B cell (primary cell): ENCODE measurements around the gene PSMD6. TPM values are rescaled to one million over a fixed set of nuclear protein-coding genes. Genes with fewer than 3 reads are reported as not detected.

Experiments used
- ATAC-seq: fragments of 200-7000 bp; cut with Tn5 transposase; one replicate; pipeline ENCODE4 v1.10.0; 2021; ENCODE audit warnings: low read depth, mild to moderate bottlenecking, moderate number of reproducible peaks, moderate library complexity
- CTCF ChIA-PET: fragments of 350-600 bp; sonication (Branson Sonifier 250); formaldehyde crosslinking; loops from one replicate; lab custom pipeline; 2021; ENCODE audit warnings: antibody characterized with exemption, inconsistent platforms; lab: Charles Lee
- POLR2A ChIA-PET: fragments of 350-600 bp; sonication (Branson Sonifier 250); formaldehyde crosslinking; loops from one replicate; lab custom pipeline; 2021; ENCODE audit warnings: antibody characterized with exemption; lab: Charles Lee
- DNase-seq: peaks from one replicate; pipeline ENCODE4 v3.0.0; 2013
- H2AFZ ChIP-seq: 2 replicates; pipeline ENCODE4 v1.6.1; 2012; ENCODE audit warnings: mild to moderate bottlenecking, low read depth, low read length; ENCODE audit not compliant: insufficient read depth, poor library complexity, severe bottlenecking
- H3K27ac ChIP-seq, 2 donors: 1 replicate in 1 of 2; 2 replicates in 1 of 2; pipeline ENCODE4 v1.5.1; 2012 to 2013; ENCODE audit warnings: low read length in 2 of 2, mild to moderate bottlenecking in 2 of 2, moderate library complexity in 1 of 2
- H3K27me3 ChIP-seq, 4 experiments: fragments of 200-600 bp in 1 of 4; sonication (generic) in 1 of 4; replicated peaks in 1 of 4; 1 replicate in 2 of 4; 2 replicates in 2 of 4; pipeline versions ENCODE4 v1.6.1 to v1.7.0; 2013 to 2016; ENCODE audit warnings: low read length in 3 of 4, mild to moderate bottlenecking in 2 of 4, mixed read lengths in 1 of 4, moderate library complexity in 1 of 4; ENCODE audit not compliant: insufficient read depth in 4 of 4, control insufficient read depth in 3 of 4; ENCODE audit errors: control extremely low read depth in 1 of 4
- H3K36me3 ChIP-seq, 2 experiments: replicated peaks in 1 of 2; 1 replicate in 1 of 2; 2 replicates in 1 of 2; pipeline versions ENCODE4 v1.6.1 to v1.7.1; 2013; ENCODE audit warnings: low read length in 1 of 2; ENCODE audit not compliant: insufficient read depth in 2 of 2, control insufficient read depth in 1 of 2; ENCODE audit errors: control extremely low read depth in 1 of 2, extremely low read depth in 1 of 2
- H3K4me1 ChIP-seq, 2 donors: fragments of 200-600 bp in 1 of 2; sonication (generic) in 1 of 2; 1 replicate in 1 of 2; 2 replicates in 1 of 2; pipeline versions ENCODE4 v1.5.1 to v1.6.1; 2013 to 2017; ENCODE audit warnings: low read length in 2 of 2; ENCODE audit not compliant: control insufficient read depth in 2 of 2, insufficient read depth in 2 of 2
- H3K4me2 ChIP-seq: replicated peaks from 2 replicates; pipeline ENCODE3; 2012; ENCODE audit warnings: mild to moderate bottlenecking, low read depth, low read length; ENCODE audit not compliant: poor library complexity, severe bottlenecking
- H3K4me3 ChIP-seq, 5 experiments: fragments of 200-600 bp in 1 of 5; sonication (generic) in 1 of 5; 1 replicate in 3 of 5; 2 replicates in 2 of 5; pipeline versions ENCODE4 v1.5.1 to v1.7.0; 2011 to 2016; ENCODE audit warnings: low read length in 4 of 5, mild to moderate bottlenecking in 4 of 5, low read depth in 2 of 5, control low read depth in 1 of 5, moderate library complexity in 1 of 5; ENCODE audit not compliant: insufficient read depth in 1 of 5; ENCODE audit errors: control extremely low read depth in 1 of 5, extremely low read depth in 1 of 5
- H3K79me2 ChIP-seq: fragments of 200-600 bp; sonication (generic); one replicate; pipeline ENCODE4 v1.6.0; 2016; ENCODE audit warnings: low read length; ENCODE audit not compliant: control insufficient read depth, insufficient read depth
- H3K9ac ChIP-seq: fragments of 200-600 bp; sonication (generic); 2 replicates; pipeline ENCODE4 v1.6.1; 2017; ENCODE audit warnings: mild to moderate bottlenecking, low read length, moderate library complexity
- H3K9me3 ChIP-seq, 3 donors: one replicate each; pipeline versions ENCODE4 v1.6.1 to v1.7.1; 2013; ENCODE audit warnings: low read length in 2 of 3; ENCODE audit not compliant: control insufficient read depth in 2 of 3, insufficient read depth in 1 of 3; ENCODE audit errors: control extremely low read depth in 1 of 3
- H4K20me1 ChIP-seq: 2 replicates; pipeline ENCODE4 v1.6.0; 2012; ENCODE audit warnings: mild to moderate bottlenecking, low read length; ENCODE audit not compliant: insufficient read depth, control insufficient read depth, poor library complexity, severe bottlenecking
- H3K27ac Mint-ChIP-seq: one replicate; pipeline ENCODE4 v1.8.0; 2021; ENCODE audit warnings: mixed read lengths
- H3K27me3 Mint-ChIP-seq: one replicate; pipeline ENCODE4 v1.8.0; 2021; ENCODE audit warnings: mixed read lengths
- H3K4me1 Mint-ChIP-seq: one replicate; pipeline ENCODE4 v1.8.0; 2021; ENCODE audit warnings: mixed read lengths
- H3K4me3 Mint-ChIP-seq: one replicate; pipeline ENCODE4 v1.8.0; 2021; ENCODE audit warnings: mixed read lengths
- H3K9me3 Mint-ChIP-seq: one replicate; pipeline ENCODE4 v1.8.0; 2022; ENCODE audit warnings: mixed read lengths; ENCODE audit not compliant: insufficient read depth
- EZH2 ChIP-seq: IDR thresholded peaks from 2 replicates; pipeline ENCODE4 v1.6.1; 2012; ENCODE audit warnings: borderline replicate concordance, low read depth, mild to moderate bottlenecking, moderate library complexity, low read length; ENCODE audit not compliant: insufficient read depth, poor library complexity, severe bottlenecking
- WGBS: methylation state at CpG from one replicate; pipeline ENCODE4 v1.1.5; 2013; ENCODE audit warnings: missing lambda C conversion rate; ENCODE audit not compliant: insufficient coverage; 5-methylcytosine and 5-hydroxymethylcytosine counted together
- intact Hi-C: fragments of 100-400 bp; cut with micrococcal nuclease; formaldehyde crosslinking; loops from one replicate; pipeline ENCODE4 v1.10.0; 2022
- polyA minus RNA-seq: library from RNA; depleted of rRNA, polyadenylated mRNA; stranded (reverse); fragments of >200 nt; gene quantifications from 2 replicates; pipeline ENCODE4 v1.2.3, GENCODE V29; 2012
- polyA plus RNA-seq: library from polyadenylated mRNA; depleted of rRNA; stranded (reverse); fragments of >200 nt; gene quantifications from 2 replicates; pipeline ENCODE4 v1.2.3, GENCODE V29; 2012
- total RNA-seq, 2 donors: library from RNA; stranded (reverse); fragments of 120-200 nt in 1 of 2; gene quantifications; 1 replicate in 1 of 2; 2 replicates in 1 of 2; pipeline versions ENCODE4 v1.2.3 to v1.2.4, GENCODE V29; 2013 to 2022
- TF ChIP-seq, protein P1 (sequence below): fragments of 200-600 bp; IDR thresholded peaks from one replicate; pipeline ENCODE4 v1.8.0; 2022; ENCODE audit warnings: antibody characterized with exemption, mild to moderate bottlenecking

PSMD6 gene
- 63.4 and 64.7 TPM in 2 replicates for total RNA-seq
- 65.0 TPM for total RNA-seq (2013)
- 34.7 and 66.9 TPM in 2 replicates for polyA plus RNA-seq
- 40.7 and 46.2 TPM in 2 replicates for polyA minus RNA-seq

DNA sequence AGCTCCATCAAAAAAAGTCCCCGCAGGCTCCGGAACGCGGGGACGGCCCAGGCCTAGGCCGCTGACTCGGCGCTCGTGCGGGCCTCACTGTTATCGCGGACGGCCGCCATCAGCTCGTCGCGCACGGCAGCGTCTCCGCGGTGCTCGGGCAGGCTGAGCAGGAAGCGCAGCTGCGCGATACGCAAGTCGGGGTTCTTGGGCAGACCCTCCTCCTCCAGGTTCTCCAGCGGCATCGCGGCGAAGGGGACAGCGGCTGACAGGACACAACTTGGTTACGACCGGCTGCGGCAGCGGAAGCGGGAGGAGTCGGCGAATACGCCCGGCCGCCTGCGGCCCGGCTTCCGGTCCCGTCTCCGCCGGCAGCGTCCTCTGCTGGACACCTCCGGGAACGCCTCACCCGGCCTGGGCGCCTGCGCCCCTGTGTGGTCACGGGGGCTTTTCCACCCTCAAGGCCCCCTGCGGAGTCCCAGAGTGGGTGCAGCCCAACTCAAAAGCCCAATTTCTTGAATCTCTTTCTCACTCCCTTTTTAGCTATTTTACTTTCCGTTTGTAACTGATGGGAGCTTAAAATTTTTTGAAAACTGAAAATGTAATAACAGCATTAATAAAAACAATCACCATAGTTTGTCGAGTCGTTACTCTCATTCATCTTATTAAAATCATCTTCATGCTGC is at the start of gene PSMD6:
Gene PSMD6 (minus strand): TSS at position 308 of the 674 bp plus-strand sequence. CDS start 75 bp downstream, at position 233.
- Mint-ChIP-seq H3K9me3 (no peaks in the 10 kb centered on the region), H3K4me1 (peaks cover 26% of the 10 kb centered on the region), H3K4me3 (peak within 1 kb of the TSS; percentile 91), H3K27me3 (peaks cover 4% of the 10 kb centered on the region), H3K27ac (peak within 1 kb of the TSS; percentile 86)
- H3K79me2 ChIP-seq = peaks cover 23% of the 10 kb centered on the region
- peak within 1 kb of the TSS; percentile 83 for H3K4me2 ChIP-seq
- peaks cover 2 to 22% of the 10 kb centered on the region in 2 experiments for H3K36me3 ChIP-seq
- H3K9me3 ChIP-seq = no peaks in the 10 kb centered on the region
- DNase-seq (peak; percentile 94), ATAC-seq (peak; percentile 98)
- intact Hi-C loops = loop anchor here (1.0 to 5.0 kb wide), 4 partner anchors 61 to 161 kb away; partner anchors contain the start of genes ATXN7, SCAANT1 and THOC7
- H3K4me1 ChIP-seq = peaks cover 15 to 18% of the 10 kb centered on the region in 2 donors
- H2AFZ ChIP-seq = peak within 1 kb of the TSS; percentile 94
- peak within 1 kb of the TSS; percentile 85 to 92 (median 87) for H3K4me3 ChIP-seq
- ChIA-PET POLR2A (interaction anchor here (0.6 kb wide), 1 partner anchor 66 kb away, joined by 4 read pairs; no protein-coding TSS in a partner anchor), CTCF (interaction anchor here (0.7 to 3.9 kb wide), 14 partner anchors 10 to 674 kb away, joined by 3 to 23 read pairs (median 6); partner anchors contain the start of gene SCAANT1)
- WGBS = under 1% methylated on average over 56 of the region's 59 CpGs
- H3K9ac ChIP-seq = peak within 1 kb of the TSS; percentile 92
- H3K27ac ChIP-seq = peak within 1 kb of the TSS; percentile 73 to 90
- no peaks in the 10 kb centered on the region for H4K20me1 ChIP-seq
- peaks cover 0 to 6% (median 4%) of the 10 kb centered on the region in 4 experiments for H3K27me3 ChIP-seq
- no peak for TF ChIP-seq EZH2
- TF ChIP-seq, protein P1, sequence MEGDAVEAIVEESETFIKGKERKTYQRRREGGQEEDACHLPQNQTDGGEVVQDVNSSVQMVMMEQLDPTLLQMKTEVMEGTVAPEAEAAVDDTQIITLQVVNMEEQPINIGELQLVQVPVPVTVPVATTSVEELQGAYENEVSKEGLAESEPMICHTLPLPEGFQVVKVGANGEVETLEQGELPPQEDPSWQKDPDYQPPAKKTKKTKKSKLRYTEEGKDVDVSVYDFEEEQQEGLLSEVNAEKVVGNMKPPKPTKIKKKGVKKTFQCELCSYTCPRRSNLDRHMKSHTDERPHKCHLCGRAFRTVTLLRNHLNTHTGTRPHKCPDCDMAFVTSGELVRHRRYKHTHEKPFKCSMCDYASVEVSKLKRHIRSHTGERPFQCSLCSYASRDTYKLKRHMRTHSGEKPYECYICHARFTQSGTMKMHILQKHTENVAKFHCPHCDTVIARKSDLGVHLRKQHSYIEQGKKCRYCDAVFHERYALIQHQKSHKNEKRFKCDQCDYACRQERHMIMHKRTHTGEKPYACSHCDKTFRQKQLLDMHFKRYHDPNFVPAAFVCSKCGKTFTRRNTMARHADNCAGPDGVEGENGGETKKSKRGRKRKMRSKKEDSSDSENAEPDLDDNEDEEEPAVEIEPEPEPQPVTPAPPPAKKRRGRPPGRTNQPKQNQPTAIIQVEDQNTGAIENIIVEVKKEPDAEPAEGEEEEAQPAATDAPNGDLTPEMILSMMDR = peak; percentile 100

GRCh38 chr3:64072126-64072525 is 48.8 kb upstream of the PSMD6 start:
- Histone ChIP-seq H3K9ac (no peak overlapping the region), H3K79me2 (no peaks in the 10 kb centered on the region), H3K9me3 (peaks cover 0 to 4% (median 0%) of the 10 kb centered on the region in 3 donors), H3K4me1 (no peaks in the 10 kb centered on the region), H3K27ac (no peak overlapping the region), H2AFZ (no peak overlapping the region), H3K27me3 (peaks cover 0 to 5% (median 2%) of the 10 kb centered on the region in 4 experiments), H3K36me3 (no peaks in the 10 kb centered on the region), H3K4me2 (no peak overlapping the region), H3K4me3 (no peak overlapping the region), H4K20me1 (no peaks in the 10 kb centered on the region)
- 100% methylated on average over 2 of the region's 2 CpGs for WGBS
- Mint-ChIP-seq H3K27me3 (peaks cover 27% of the 10 kb centered on the region), H3K4me1 (no peaks in the 10 kb centered on the region), H3K27ac (no peak overlapping the region), H3K9me3 (no peaks in the 10 kb centered on the region), H3K4me3 (no peak overlapping the region)
- intact Hi-C loops = no loop called here
- ChIA-PET POLR2A (no interaction called here), CTCF (no interaction called here)
- TF ChIP-seq EZH2 = no peak
- TF ChIP-seq, protein P1 = no peak
- DNase-seq (no peak), ATAC-seq (no peak)
